ENCODE data around the gene TGIF2.
A peak's percentile ranks its signal among the peaks of the same experiment; 100 is the strongest.
"Not testable (repeated sequence)": the region's sequence is repeated elsewhere in the genome, so short reads cannot be mapped to it uniquely, and the experiment has no call there.

TGIF2 gene

GRCh38 chr20:36614781-36615557 is 41.6 kb downstream of the TGIF2 start:
- DNase-seq (ENCODE audit: low spot score): no peak

- DNase-seq (ENCODE audit: low spot score): no peak
These were observed 47.5 kb downstream of the TGIF2 start for GRCh38 chr20:36620917-36621316.

- no peak for DNase-seq (ENCODE audit: low spot score)
These were observed 50.0 kb downstream of the TGIF2 start for GRCh38 chr20:36623444-36623843.

DNA sequence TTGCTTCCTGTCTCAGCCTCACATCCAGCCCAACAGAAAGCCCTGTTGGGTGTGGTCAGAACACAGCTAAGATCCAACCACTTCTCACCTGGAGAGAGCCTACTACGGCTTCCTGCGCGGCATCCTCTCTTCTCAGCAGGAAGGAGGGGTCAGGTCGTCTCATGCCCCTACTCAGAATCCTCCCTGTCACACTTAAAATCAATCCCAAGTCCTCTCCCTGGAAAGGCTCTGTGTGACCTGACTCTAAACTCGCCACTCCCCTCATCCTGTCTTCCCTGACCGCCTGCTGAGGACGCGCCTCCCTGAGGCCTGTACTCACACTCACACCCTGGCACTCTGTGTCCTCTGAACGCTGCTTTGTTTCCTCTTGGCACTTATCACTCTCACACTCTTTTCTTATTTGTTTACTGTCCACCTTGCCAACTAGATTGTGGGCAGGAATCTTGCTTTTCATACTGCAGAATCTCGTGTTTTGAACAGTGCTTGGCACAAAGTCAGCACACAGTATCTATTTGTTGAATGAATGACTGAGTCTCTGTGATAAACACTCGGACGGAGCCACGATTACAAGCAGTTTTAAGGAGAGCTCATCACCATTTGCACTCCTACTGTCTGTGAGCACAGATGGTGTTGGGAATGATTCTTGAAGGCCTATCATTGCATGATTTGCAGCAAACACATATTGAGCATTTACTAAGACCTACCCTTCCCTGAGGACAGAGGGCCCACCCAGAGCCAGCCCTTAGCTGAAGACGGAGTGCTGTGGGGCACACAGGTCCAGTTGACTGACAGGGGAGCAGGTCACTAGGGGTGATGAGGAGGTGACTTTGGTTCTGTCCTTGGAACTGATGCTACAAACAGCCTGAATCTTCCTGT is 50.9 kb downstream of the TGIF2 start:
- no peak for DNase-seq (ENCODE audit: low spot score)

DNA sequence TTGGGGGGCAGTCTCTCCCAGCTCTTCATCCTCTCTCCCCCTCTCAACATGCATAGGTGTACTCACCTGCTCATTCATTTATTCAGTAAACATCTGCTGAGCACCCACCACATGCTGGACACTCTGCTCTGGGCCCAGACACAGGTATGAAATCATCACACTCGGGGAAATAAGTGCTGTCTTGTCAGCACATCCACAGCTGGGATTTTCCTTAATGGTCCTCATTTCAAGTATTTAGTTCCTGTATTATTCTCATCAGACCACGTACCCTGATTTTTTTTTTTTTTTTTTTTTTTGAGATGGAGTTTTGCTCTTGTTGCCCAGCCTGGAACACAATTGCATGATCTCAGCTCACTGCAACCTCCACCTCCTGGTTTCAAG is 51.5 kb downstream of the TGIF2 start:
- DNase-seq (ENCODE audit: low spot score): no peak

DNA sequence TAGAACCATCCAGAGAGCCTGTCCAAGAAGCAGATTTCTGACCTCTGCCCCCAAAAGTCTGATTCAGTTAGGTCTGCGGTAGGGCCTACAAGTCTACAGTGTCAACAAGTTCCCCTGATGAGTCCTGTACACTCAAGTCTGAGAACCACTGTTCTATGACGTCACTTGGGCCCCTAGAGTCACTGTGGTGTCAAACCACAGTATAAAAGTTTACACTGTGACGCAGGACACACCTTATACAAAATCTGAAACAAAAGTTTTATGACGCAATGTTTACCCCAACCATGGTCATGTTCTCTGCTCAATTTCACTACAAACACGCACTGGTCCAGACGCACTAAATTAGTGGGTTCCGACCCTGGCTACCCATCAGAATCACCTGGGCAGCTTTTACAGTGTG is 54.7 kb downstream of the TGIF2 start:
- DNase-seq (ENCODE audit: low spot score): peak; percentile 45

- peak; percentile 42 for DNase-seq (ENCODE audit: low spot score)
These were observed 56.6 kb downstream of the TGIF2 start for GRCh38 chr20:36629719-36630681.

GRCh38 chr20:36631646-36632045 is 58.2 kb downstream of the TGIF2 start:
- no peak for DNase-seq (ENCODE audit: low spot score)

- no peak for DNase-seq (ENCODE audit: low spot score)
These were observed 58.7 kb downstream of the TGIF2 start for GRCh38 chr20:36632147-36632486.

- DNase-seq (ENCODE audit: low spot score): no peak
These were observed 59.3 kb downstream of the TGIF2 start for GRCh38 chr20:36632487-36633284.

DNA sequence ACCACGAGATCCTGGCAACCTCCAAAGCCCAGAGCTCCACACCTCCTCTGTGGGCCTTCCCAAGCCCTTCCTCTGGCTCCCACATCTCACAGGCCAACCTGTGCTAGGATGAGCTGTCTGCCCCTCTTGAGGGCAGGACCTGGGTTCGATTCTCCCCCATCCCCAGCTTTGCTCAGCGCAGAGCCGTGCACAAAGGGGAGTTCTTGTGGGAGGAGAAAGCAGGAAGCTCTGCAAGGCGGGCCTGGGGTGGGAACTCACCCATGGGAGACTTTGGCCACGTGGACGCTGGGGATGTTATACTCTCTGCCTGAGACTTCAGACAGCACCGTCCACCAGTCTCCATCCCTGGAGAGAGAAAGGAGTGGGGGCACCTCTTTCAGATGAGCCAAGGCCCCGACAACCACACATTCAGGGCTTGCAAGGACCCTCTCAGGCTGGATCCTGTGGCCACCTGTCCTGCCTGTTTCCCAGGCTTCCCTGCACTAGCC is 59.9 kb downstream of the TGIF2 start:
- no peak for DNase-seq (ENCODE audit: low spot score)

GRCh38 chr20:36634342-36634741 is 60.9 kb downstream of the TGIF2 start:
- DNase-seq (ENCODE audit: low spot score): no peak

DNA sequence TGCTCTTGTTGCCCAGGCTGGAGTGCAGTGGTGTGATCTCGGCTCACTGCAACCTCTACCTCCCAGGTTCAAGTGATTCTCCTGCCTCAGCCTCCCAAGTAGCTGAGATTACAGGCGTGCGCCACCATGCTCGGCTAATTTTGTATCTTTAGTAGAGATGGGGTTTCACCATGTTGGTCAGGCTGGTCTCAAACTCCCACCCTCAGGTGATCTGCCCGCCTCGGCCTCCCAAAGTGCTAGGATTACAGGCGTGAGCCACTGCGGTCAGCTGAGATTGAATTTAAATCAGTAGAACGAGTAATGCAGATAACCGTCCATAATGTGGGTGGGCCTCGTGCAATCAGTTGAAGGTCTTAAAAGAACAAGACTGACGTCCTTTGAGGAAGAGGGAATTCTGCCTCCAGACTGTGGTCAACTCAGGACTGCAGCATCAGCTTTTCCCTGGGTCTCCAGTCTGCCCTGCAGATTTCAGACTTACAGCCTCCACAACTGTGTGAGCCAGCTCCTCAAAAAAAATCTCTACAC is 65.5 kb downstream of the TGIF2 start:
- not testable (repeated sequence) for DNase-seq (ENCODE audit: low spot score)

DNA sequence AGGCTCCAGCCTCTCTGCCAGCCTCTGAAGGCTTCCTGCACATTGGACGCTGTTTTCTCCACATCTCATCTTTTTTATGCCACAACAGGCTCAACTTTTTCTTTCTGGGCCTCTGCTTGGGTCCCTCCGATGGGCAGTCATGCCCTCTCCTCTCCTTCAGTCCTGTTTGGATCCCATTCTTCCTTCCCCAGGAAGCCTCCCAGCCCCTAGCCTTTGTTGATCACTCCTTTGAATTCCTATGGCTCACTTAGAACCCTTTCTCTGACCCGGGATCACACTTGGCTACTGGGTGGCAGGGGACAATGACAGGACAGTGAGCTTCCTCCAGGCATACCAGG is 68.1 kb downstream of the TGIF2 start:
- DNase-seq (ENCODE audit: low spot score): no peak

DNA sequence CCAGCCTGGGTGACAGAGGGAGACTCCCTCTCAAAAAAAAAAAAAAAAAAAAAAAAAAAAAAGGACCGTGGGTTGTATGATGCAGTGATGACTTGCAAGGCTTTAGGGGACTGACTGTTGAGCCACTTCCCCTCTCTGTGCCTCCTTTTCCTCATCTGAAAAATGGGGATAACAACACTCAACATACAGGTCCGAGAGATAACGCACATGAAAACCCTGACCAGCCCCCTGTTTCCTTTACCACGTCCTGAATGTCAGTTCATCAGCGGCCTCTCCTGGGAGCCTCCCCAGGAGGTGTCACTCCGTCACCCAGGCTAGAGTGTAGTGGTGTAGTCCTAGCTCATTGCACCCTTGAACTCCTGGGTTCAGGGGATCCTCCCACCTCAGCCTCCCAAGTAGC is 68.7 kb downstream of the TGIF2 start:
- no peak for DNase-seq (ENCODE audit: low spot score)
